Stimulated activated naive B cell treated with anti-CD40 and anti-IgM and Interleukin-4, amounts not matched to agents 10 μg/mL and 1 μg/mL and 100 μg/mL, for 72 hours (primary cell): ENCODE results near the gene OR10Z1.

ENCODE experiments used
- ATAC-seq, 2 donors: fragments of 150-1000 bp; cut with Tn5 transposase; replicated peaks; 2 replicates each; pipeline ENCODE4 v1.10.0; 2021; ENCODE audit warnings: moderate library complexity in 1 of 2
- DNase-seq: peaks from one replicate; pipeline ENCODE4 v3.0.0; 2021
- H3K27ac Mint-ChIP-seq: one replicate; pipeline ENCODE4 v1.8.0; 2022; ENCODE audit warnings: mild to moderate bottlenecking, mixed read lengths
- H3K27me3 Mint-ChIP-seq, 2 donors: one replicate each; pipeline ENCODE4 v1.8.0; 2022; ENCODE audit warnings: mixed read lengths in 2 of 2
- H3K36me3 Mint-ChIP-seq, 2 donors: one replicate each; pipeline ENCODE4 v1.8.0; 2022; ENCODE audit warnings: mixed read lengths in 2 of 2, mild to moderate bottlenecking in 1 of 2
- H3K4me1 Mint-ChIP-seq, 2 donors: one replicate each; pipeline ENCODE4 v1.8.0; 2022; ENCODE audit warnings: mixed read lengths in 2 of 2, mild to moderate bottlenecking in 1 of 2
- H3K4me3 Mint-ChIP-seq, 2 donors: one replicate each; pipeline ENCODE4 v1.8.0; 2022; ENCODE audit warnings: mild to moderate bottlenecking in 2 of 2, mixed read lengths in 2 of 2, moderate library complexity in 1 of 2
- H3K9me3 Mint-ChIP-seq, 2 donors: one replicate each; pipeline ENCODE4 v1.8.0; 2022; ENCODE audit warnings: mixed read lengths in 2 of 2, mild to moderate bottlenecking in 1 of 2

The OR10Z1 gene, protein sequence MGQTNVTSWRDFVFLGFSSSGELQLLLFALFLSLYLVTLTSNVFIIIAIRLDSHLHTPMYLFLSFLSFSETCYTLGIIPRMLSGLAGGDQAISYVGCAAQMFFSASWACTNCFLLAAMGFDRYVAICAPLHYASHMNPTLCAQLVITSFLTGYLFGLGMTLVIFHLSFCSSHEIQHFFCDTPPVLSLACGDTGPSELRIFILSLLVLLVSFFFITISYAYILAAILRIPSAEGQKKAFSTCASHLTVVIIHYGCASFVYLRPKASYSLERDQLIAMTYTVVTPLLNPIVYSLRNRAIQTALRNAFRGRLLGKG

DNA sequence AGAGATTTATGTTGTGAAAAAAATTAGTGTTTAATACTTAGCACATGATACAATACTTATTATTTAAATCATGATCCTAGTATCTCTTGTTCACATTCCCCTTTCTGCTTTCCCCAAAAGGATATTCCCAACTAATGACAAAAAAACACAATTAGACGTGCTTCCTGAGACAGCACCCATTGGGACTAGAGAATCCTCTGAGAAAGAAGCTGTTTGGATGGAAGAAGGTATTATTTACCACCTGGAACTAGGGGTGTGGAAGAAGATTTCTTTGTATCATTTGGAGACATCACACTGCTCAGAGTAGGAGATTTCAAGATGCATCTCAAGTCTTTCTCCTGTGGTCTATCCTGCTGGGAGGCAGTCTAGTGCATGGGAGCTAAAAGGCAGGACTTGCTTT lies at the start of gene OR10Z1:
Gene OR10Z1, plus strand, starts transcription at position 301 of the 400 bp plus-strand sequence. CDS start 1,171 bp downstream, outside the sequence.
- Mint-ChIP-seq H3K36me3 (no peaks in the 10 kb centered on the region), H3K9me3 (no peaks in the 10 kb centered on the region), H3K27ac (no peak within 1 kb of the TSS), H3K4me3 (no peak within 1 kb of the TSS), H3K4me1 (no peaks in the 10 kb centered on the region), H3K27me3 (peaks cover 0 to under 1% of the 10 kb centered on the region in 2 donors)
- DNase-seq = no peak
- ATAC-seq = no peak

- Mint-ChIP-seq H3K27me3 (peaks cover 0 to 4% of the 10 kb centered on the region in 2 donors), H3K4me1 (peaks cover 9 to 16% of the 10 kb centered on the region in 2 donors), H3K27ac (no peak overlapping the region), H3K9me3 (peaks cover 6 to 7% of the 10 kb centered on the region in 2 donors), H3K4me3 (no peak overlapping the region), H3K36me3 (no peaks in the 10 kb centered on the region)
- DNase-seq = no peak
- ATAC-seq = no peak
Observed at GRCh38 chr1:158559696-158560095, 45.4 kb upstream of the OR10Z1 start.

- peaks cover 6 to 9% of the 10 kb centered on the region in 2 donors for H3K9me3 Mint-ChIP-seq
- H3K36me3 Mint-ChIP-seq = no peaks in the 10 kb centered on the region
- no peak overlapping the region for H3K4me3 Mint-ChIP-seq
- peaks cover 9 to 16% of the 10 kb centered on the region in 2 donors for H3K4me1 Mint-ChIP-seq
- ATAC-seq (peak in 1 of 2 donors; percentile 43), DNase-seq (no peak)
- H3K27ac Mint-ChIP-seq = peak overlapping the region; percentile 14
- H3K27me3 Mint-ChIP-seq = no peaks in the 10 kb centered on the region
Observed at GRCh38 chr1:158563853-158564252, 41.2 kb upstream of the OR10Z1 start.

GRCh38 chr1:158564608-158565007 lies 40.5 kb upstream of the OR10Z1 start:
- no peak for DNase-seq
- Mint-ChIP-seq H3K9me3 (peaks cover 6 to 9% of the 10 kb centered on the region in 2 donors), H3K36me3 (no peaks in the 10 kb centered on the region), H3K4me3 (no peak overlapping the region), H3K27me3 (no peaks in the 10 kb centered on the region), H3K27ac (no peak overlapping the region), H3K4me1 (peaks cover 9 to 16% of the 10 kb centered on the region in 2 donors)
- ATAC-seq = peak; percentile 34 to 69

- H3K4me1 Mint-ChIP-seq = no peaks in the 10 kb centered on the region
- no peak within 1 kb of the TSS for H3K4me3 Mint-ChIP-seq
- peaks cover 0 to 4% of the 10 kb centered on the region in 2 donors for H3K27me3 Mint-ChIP-seq
- ATAC-seq (no peak), DNase-seq (no peak)
- H3K36me3 Mint-ChIP-seq = no peaks in the 10 kb centered on the region
- no peak within 1 kb of the TSS for H3K27ac Mint-ChIP-seq
- H3K9me3 Mint-ChIP-seq = peaks cover 0 to 1% of the 10 kb centered on the region in 2 donors
Observed at GRCh38 chr1:158570480-158570879, 34.6 kb upstream of the OR10Z1 start, which contains the start of gene OR6P1. Gene OR6P1 (minus strand): TSS chr1:158570580. CDS start chr1:158563604, 6,976 bp downstream.

DNA sequence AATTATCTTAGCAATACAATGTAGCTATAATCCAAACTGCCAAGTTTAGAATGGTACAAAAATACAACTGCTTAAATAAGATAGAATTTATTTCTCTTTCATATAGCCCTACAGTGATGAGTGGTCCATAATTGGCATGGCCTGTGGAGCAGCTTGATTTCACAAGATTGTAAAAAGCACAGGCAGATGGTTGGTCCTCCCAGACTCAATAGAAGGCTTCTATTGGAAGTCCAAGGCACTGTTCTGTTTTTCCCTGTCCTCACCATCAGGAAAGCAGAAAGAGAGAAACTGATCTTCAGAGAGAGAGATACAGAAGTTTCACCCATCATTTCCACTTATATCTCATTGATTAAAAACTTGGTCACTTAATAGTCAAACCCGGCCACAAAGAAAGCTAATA lies 32.8 kb upstream of the OR10Z1 start:
- no peak overlapping the region for H3K27ac Mint-ChIP-seq
- H3K9me3 Mint-ChIP-seq = peaks cover 0 to 1% of the 10 kb centered on the region in 2 donors
- no peak for ATAC-seq
- H3K27me3 Mint-ChIP-seq = peaks cover 0 to 4% of the 10 kb centered on the region in 2 donors
- no peaks in the 10 kb centered on the region for H3K4me1 Mint-ChIP-seq
- H3K4me3 Mint-ChIP-seq = no peak overlapping the region
- no peaks in the 10 kb centered on the region for H3K36me3 Mint-ChIP-seq
- no peak for DNase-seq

GRCh38 chr1:158577561-158577960 lies 27.5 kb upstream of the OR10Z1 start:
- no peaks in the 10 kb centered on the region for H3K36me3 Mint-ChIP-seq
- peaks cover 4 to 5% of the 10 kb centered on the region in 2 donors for H3K27me3 Mint-ChIP-seq
- no peaks in the 10 kb centered on the region for H3K9me3 Mint-ChIP-seq
- DNase-seq (no peak), ATAC-seq (no peak)
- H3K4me3 Mint-ChIP-seq = no peak overlapping the region
- H3K4me1 Mint-ChIP-seq = no peaks in the 10 kb centered on the region
- no peak overlapping the region for H3K27ac Mint-ChIP-seq

DNA sequence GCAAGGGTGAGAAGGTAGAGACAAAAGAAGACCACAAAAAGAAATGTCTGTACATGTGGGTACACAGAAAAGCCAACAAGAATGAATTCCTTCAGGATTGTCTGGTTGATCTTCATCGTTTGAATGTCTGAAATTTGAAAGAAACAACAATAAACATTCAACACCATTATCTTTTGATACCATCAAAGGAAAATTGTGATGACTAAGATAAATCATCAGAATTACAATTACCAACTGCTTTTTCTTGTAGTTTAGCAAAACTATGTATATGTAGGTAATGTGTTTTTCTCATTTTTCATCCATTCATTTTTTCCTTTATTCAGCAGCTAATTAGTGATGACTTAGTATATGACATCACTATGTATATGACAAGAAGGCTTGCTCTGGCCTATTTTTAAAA lies 25.3 kb upstream of the OR10Z1 start, which contains the start of gene OR10X1:
Gene OR10X1, minus strand, starts transcription at position 167 of the 400 bp plus-strand sequence. Its CDS starts 0 bp downstream, at position 167.
- H3K4me1 Mint-ChIP-seq = no peaks in the 10 kb centered on the region
- no peaks in the 10 kb centered on the region for H3K9me3 Mint-ChIP-seq
- H3K27me3 Mint-ChIP-seq = peaks cover 4 to 18% of the 10 kb centered on the region in 2 donors
- no peak within 1 kb of the TSS for H3K27ac Mint-ChIP-seq
- H3K36me3 Mint-ChIP-seq = no peaks in the 10 kb centered on the region
- DNase-seq (no peak), ATAC-seq (no peak)
- H3K4me3 Mint-ChIP-seq = no peak within 1 kb of the TSS

DNA sequence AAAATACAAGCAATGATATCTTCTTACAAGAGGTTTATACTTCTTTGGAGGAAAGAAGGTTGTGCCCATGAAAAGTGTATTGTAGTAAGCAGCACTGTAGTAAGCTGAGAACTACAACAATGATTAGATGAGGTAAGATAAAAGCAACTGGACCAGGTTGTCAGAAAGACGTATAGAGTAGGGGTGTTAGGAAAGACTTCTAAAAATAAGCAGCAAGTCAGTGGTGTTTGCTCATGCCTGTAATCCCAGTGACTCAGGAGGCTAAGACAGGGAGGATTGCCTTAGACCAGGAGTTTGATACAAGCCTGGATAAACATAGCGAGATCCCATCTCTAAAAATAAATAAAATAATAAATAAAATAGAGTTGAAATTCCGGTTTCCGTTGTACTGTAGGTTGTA lies 21.1 kb upstream of the OR10Z1 start:
- peaks cover 0 to 6% of the 10 kb centered on the region in 2 donors for H3K36me3 Mint-ChIP-seq
- no peak for DNase-seq
- no peak for ATAC-seq
- H3K4me1 Mint-ChIP-seq = no peaks in the 10 kb centered on the region
- no peak overlapping the region for H3K4me3 Mint-ChIP-seq
- no peak overlapping the region for H3K27ac Mint-ChIP-seq
- H3K9me3 Mint-ChIP-seq = peaks cover 7 to 9% of the 10 kb centered on the region in 2 donors
- H3K27me3 Mint-ChIP-seq = peaks cover 5 to 20% of the 10 kb centered on the region in 2 donors

DNA sequence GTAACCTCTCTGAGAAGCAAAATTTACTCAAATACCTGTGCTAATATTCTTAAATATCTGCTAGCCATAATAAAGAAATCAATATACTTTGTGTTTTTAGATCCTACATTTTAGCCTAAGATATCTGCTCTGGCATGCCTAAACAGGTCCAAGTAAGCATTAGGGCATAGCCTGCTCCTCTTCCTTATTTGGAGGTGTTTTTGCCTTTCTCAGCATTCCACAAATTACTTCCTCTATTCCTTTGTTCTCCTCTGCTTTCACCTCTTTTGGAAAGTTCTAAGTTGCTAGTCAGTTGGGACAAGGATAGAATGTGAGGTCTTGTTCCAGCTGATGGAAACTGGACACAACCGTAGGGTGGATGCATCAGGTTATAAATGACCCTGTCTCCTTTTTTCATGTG lies 18.1 kb upstream of the OR10Z1 start:
- Mint-ChIP-seq H3K36me3 (peaks cover 0 to 8% of the 10 kb centered on the region in 2 donors), H3K4me3 (no peak overlapping the region), H3K27me3 (peaks cover 5 to 15% of the 10 kb centered on the region in 2 donors), H3K4me1 (no peaks in the 10 kb centered on the region), H3K27ac (no peak overlapping the region), H3K9me3 (peaks cover 9 to 13% of the 10 kb centered on the region in 2 donors)
- ATAC-seq = no peak
- DNase-seq = no peak

DNA sequence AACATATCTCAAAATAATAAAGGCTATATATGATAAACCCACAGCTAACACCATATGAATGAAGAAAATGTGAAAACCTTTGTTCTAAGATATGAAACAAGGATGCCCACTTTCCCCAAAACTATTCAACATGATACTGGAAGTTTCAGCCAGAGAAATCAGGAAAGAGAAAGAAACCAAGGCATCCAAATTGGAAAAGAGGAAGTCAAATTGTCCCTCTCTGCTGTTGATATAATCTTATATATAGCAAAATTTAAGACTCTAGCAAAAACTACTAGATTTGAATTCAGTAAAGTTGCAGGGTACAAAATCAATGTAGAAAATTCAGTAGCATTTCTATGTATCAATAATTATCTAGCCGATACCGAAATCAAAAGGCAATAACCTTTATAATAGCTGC lies 4.3 kb upstream of the OR10Z1 start:
- DNase-seq (no peak), ATAC-seq (no peak)
- peaks cover 12% of the 10 kb centered on the region in 2 donors for H3K27me3 Mint-ChIP-seq
- peaks cover 6 to 15% of the 10 kb centered on the region in 2 donors for H3K36me3 Mint-ChIP-seq
- no peak overlapping the region for H3K27ac Mint-ChIP-seq
- H3K9me3 Mint-ChIP-seq = peaks cover 14 to 18% of the 10 kb centered on the region in 2 donors
- H3K4me1 Mint-ChIP-seq = no peaks in the 10 kb centered on the region
- no peak overlapping the region for H3K4me3 Mint-ChIP-seq

DNA sequence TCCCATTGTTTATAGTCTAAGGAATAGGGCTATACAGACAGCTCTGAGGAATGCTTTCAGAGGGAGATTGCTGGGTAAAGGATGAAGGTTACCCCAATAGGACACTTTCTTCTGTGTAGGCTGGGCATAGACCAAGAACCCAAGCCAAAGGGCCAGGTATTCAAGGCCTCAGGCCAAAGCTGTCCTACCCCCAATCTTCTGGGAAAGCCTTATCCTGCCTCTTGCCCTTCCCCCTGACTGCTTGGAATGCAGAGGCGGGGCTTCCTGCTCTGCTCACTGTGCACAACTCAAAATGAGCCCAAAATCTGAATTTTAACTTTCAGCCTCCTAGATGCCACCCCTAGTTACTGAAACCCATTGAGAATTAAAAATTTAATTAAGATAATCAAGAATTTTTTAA lies 2.2 kb downstream of the OR10Z1 start:
- DNase-seq (no peak), ATAC-seq (no peak)
- no peaks in the 10 kb centered on the region for H3K27me3 Mint-ChIP-seq
- no peaks in the 10 kb centered on the region for H3K36me3 Mint-ChIP-seq
- no peak overlapping the region for H3K27ac Mint-ChIP-seq
- no peaks in the 10 kb centered on the region for H3K9me3 Mint-ChIP-seq
- peaks cover 0 to 2% of the 10 kb centered on the region in 2 donors for H3K4me1 Mint-ChIP-seq
- H3K4me3 Mint-ChIP-seq = no peak overlapping the region

- Mint-ChIP-seq H3K4me1 (peaks cover 0 to 2% of the 10 kb centered on the region in 2 donors), H3K27me3 (no peaks in the 10 kb centered on the region), H3K9me3 (no peaks in the 10 kb centered on the region), H3K36me3 (no peaks in the 10 kb centered on the region), H3K4me3 (no peak overlapping the region), H3K27ac (no peak overlapping the region)
- ATAC-seq = no peak
- DNase-seq = no peak
Observed at GRCh38 chr1:158611916-158612315, 6.8 kb downstream of the OR10Z1 start.

DNA sequence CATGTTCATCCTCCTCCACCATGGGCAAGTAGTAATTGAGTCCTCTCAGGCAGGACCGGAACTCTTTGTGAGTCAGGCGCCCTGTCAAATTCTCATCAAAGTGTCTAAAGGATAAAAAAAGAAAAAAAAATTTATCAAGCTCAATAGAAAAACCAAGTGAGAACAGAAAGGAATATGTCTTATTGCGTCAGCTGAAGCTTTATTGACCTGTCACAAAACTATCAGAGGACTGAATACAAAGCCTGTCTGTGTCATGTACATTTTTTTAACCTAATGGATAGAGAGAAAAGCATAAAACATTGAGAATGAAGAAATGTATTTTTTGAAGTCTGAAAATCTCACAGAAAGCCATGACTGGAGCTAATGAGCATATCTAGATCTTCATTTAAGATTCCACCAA lies 8.7 kb downstream of the OR10Z1 start:
- Mint-ChIP-seq H3K4me3 (no peak overlapping the region), H3K36me3 (no peaks in the 10 kb centered on the region), H3K27me3 (no peaks in the 10 kb centered on the region), H3K4me1 (peaks cover 0 to 2% of the 10 kb centered on the region in 2 donors), H3K27ac (no peak overlapping the region), H3K9me3 (no peaks in the 10 kb centered on the region)
- ATAC-seq (no peak), DNase-seq (no peak)

DNA sequence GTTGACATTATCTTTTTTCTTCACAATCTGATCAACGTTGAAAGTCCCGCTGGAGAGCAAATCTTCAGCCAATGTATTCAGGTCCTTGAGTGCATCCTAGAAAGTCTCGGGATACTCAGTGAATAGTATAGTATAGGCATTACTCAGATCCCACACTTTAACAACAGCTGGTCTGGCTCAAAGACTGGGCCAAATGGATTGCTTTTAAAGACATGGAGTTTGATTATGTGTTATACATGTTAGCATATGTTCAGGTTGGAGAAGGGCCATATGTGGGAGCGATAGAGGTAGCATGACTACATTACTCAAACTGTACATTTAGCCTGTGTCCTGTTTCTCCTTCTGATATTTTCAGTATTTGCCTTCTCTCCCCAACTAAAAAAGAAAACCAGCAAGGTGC lies 33.1 kb downstream of the OR10Z1 start:
- Mint-ChIP-seq H3K4me3 (no peak overlapping the region), H3K27ac (no peak overlapping the region), H3K9me3 (no peaks in the 10 kb centered on the region), H3K4me1 (no peaks in the 10 kb centered on the region), H3K36me3 (no peaks in the 10 kb centered on the region), H3K27me3 (no peaks in the 10 kb centered on the region)
- DNase-seq (no peak), ATAC-seq (no peak)
